PC-9 (cell line): ENCODE data around the gene CMC1. TPM values are rescaled to one million over a fixed set of nuclear protein-coding genes. Genes with fewer than 3 reads are reported as not detected.
A peak's percentile ranks its signal among the peaks of the same experiment; 100 is the strongest.

ENCODE experiments used
- BruUV-seq: library from RNA; stranded (reverse); fragments of 400-500 nt; replicated peaks from 2 replicates; lab custom pipeline; 2021; lab: Mats Ljungman, UMichigan
- CTCF ChIA-PET: fragments of 300-600 bp; sonication (Branson Sonifier 250); formaldehyde crosslinking; loops from one replicate; lab custom pipeline; 2022; ENCODE audit warnings: antibody characterized with exemption; lab: Charles Lee
- POLR2A ChIA-PET: fragments of 300-600 bp; sonication (Branson Sonifier 250); formaldehyde crosslinking; loops from one replicate; lab custom pipeline; 2022; ENCODE audit warnings: antibody characterized with exemption; ENCODE audit not compliant: unreplicated experiment; lab: Charles Lee
- DNase-seq, 2 experiments: peaks; one replicate each; pipeline versions ENCODE4 v3.0.0 to v3.0.0-alpha.2; 2015 to 2022; ENCODE audit warnings: mixed read lengths in 1 of 2
- H2AFZ ChIP-seq: fragments of 200-600 bp; sonication (generic); 2 replicates; pipeline ENCODE4 v1.8.1; 2017; ENCODE audit warnings: antibody characterized with exemption
- H3F3A ChIP-seq: fragments of 200-600 bp; sonication (generic); 2 replicates; pipeline ENCODE4 v1.8.1; 2017; ENCODE audit warnings: antibody characterized with exemption, mild to moderate bottlenecking, low read depth; ENCODE audit not compliant: insufficient read depth
- H3K27ac ChIP-seq: fragments of 200-600 bp; sonication (generic); 2 replicates; pipeline ENCODE4 v1.6.1; 2016; ENCODE audit warnings: mixed run types
- H3K27me3 ChIP-seq: fragments of 200-600 bp; sonication (generic); 2 replicates; pipeline ENCODE4 v1.6.1; 2016; ENCODE audit warnings: low read depth, mixed run types; ENCODE audit not compliant: insufficient read depth
- H3K36me3 ChIP-seq: fragments of 200-600 bp; sonication (generic); 2 replicates; pipeline ENCODE4 v1.6.1; 2016; ENCODE audit warnings: low read depth, mixed run types
- H3K4me1 ChIP-seq: fragments of 200-600 bp; sonication (generic); replicated peaks from 2 replicates; pipeline ENCODE4 v1.6.1; 2016; ENCODE audit warnings: mixed run types; ENCODE audit not compliant: insufficient read depth
- H3K4me2 ChIP-seq: fragments of 200-600 bp; sonication (generic); 2 replicates; pipeline ENCODE4 v1.6.1; 2017; ENCODE audit warnings: mixed run types
- H3K4me3 ChIP-seq: fragments of 200-600 bp; sonication (generic); 2 replicates; pipeline ENCODE4 v1.6.1; 2016; ENCODE audit warnings: mixed run types
- H3K79me2 ChIP-seq: fragments of 200-600 bp; sonication (generic); 2 replicates; pipeline ENCODE4 v1.6.1; 2017; ENCODE audit warnings: low read depth, mixed run types
- H3K9me2 ChIP-seq: fragments of 200-600 bp; sonication (generic); 2 replicates; pipeline ENCODE4 v1.8.1; 2017; ENCODE audit warnings: mild to moderate bottlenecking; ENCODE audit not compliant: insufficient read depth
- H3K9me3 ChIP-seq: fragments of 200-600 bp; sonication (generic); 2 replicates; pipeline ENCODE4 v1.8.1; 2016; ENCODE audit warnings: low read depth; ENCODE audit not compliant: insufficient read depth
- H4K20me1 ChIP-seq: fragments of 200-600 bp; sonication (generic); 2 replicates; pipeline ENCODE4 v1.8.1; 2017; ENCODE audit not compliant: insufficient read depth
- EZH2 ChIP-seq: fragments of 200-600 bp; sonication (generic); IDR thresholded peaks from 2 replicates; pipeline ENCODE4 v1.8.0; 2017; ENCODE audit warnings: antibody characterized with exemption, low read depth
- intact Hi-C: fragments of 100-400 bp; cut with micrococcal nuclease; formaldehyde crosslinking; loops from one replicate; pipeline ENCODE4 v1.10.0; 2022; ENCODE audit not compliant: unreplicated experiment
- total RNA-seq: library from RNA; stranded (reverse); gene quantifications from 2 replicates; pipeline ENCODE4 v1.2.3, GENCODE V29; 2021
- TF ChIP-seq, protein P1 (sequence below): fragments of 200-600 bp; sonication (generic); conservative IDR thresholded peaks from 2 replicates; pipeline ENCODE4 v1.6.1; 2017; ENCODE audit warnings: mixed run types, antibody characterized with exemption, mild to moderate bottlenecking, moderate library complexity

CMC1 gene
- total RNA-seq, 1 experiment from 2014 or later, result 33.8 TPM

DNA sequence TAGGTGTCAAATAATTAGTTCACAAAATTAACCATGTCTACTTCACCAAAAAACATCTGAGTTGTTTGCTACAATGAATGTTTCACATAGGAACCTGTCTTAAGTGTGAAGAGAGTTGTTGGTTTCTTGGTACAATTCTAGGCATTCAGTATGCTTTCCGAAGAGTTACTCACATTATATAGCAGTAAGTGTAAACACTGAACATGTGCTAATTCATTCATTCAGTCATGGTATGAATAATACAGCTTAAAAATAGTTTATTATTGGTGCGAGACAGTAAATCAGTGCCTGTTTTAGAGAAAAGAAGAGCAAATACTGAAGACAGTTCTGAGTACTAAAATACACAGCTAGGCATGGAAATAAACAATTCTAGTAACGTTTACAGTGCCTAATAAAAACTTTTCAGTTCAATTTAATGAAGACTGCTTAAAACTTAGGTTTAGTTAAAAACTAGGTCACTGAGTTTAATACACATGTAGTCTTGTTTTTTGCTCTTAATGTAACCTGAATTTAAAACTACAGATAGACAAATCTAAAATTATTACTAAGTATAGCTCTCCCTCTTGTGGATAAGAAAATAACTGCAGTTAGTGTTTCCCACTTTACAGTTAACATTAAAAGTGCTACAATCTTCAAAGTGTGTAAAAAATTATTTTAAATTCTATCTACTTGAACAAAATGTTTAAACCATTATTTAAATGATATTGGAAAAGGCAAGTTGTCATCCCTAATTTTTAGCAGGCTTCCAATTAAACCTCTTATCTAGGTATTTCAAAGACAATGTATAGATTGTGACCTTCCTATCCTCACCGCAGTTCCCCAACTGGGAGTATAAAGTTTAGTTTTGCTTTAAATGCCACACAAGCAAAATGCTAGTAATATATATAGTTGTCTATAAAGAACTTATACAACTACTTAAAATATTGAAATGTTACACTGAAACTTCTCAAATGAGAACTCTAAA lies 87.1 kb downstream of the CMC1 start:
- Histone ChIP-seq H3K9me3 (no peaks in the 10 kb centered on the region), H3K4me1 (no peaks in the 10 kb centered on the region), H3K27ac (no peak overlapping the region), H3K36me3 (peaks cover 5% of the 10 kb centered on the region; the same call in 1 of the 2 replicates), H2AFZ (no peak overlapping the region), H3K27me3 (no peaks in the 10 kb centered on the region), H4K20me1 (peaks cover 3% of the 10 kb centered on the region; the same call in 1 of the 2 replicates), H3K4me3 (no peak overlapping the region), H3F3A (no peaks in the 10 kb centered on the region), H3K4me2 (no peak overlapping the region), H3K79me2 (no peaks in the 10 kb centered on the region), H3K9me2 (no peaks in the 10 kb centered on the region)
- BruUV-seq, result no TSS peak
- TF ChIP-seq EZH2, result no peak
- TF ChIP-seq, protein P1, sequence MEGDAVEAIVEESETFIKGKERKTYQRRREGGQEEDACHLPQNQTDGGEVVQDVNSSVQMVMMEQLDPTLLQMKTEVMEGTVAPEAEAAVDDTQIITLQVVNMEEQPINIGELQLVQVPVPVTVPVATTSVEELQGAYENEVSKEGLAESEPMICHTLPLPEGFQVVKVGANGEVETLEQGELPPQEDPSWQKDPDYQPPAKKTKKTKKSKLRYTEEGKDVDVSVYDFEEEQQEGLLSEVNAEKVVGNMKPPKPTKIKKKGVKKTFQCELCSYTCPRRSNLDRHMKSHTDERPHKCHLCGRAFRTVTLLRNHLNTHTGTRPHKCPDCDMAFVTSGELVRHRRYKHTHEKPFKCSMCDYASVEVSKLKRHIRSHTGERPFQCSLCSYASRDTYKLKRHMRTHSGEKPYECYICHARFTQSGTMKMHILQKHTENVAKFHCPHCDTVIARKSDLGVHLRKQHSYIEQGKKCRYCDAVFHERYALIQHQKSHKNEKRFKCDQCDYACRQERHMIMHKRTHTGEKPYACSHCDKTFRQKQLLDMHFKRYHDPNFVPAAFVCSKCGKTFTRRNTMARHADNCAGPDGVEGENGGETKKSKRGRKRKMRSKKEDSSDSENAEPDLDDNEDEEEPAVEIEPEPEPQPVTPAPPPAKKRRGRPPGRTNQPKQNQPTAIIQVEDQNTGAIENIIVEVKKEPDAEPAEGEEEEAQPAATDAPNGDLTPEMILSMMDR, result peak; percentile 82
- CTCF ChIA-PET, result interaction anchor here (1.2 to 2.1 kb wide), 2 partner anchors 11 to 616 kb away, joined by 3 to 14 read pairs; no protein-coding TSS in a partner anchor
- intact Hi-C loops, result loop anchor here (2.0 kb wide), 1 partner anchor 616 kb away; no protein-coding TSS in a partner anchor
- POLR2A ChIA-PET, result no interaction called here
- DNase-seq, result no peak

DNA sequence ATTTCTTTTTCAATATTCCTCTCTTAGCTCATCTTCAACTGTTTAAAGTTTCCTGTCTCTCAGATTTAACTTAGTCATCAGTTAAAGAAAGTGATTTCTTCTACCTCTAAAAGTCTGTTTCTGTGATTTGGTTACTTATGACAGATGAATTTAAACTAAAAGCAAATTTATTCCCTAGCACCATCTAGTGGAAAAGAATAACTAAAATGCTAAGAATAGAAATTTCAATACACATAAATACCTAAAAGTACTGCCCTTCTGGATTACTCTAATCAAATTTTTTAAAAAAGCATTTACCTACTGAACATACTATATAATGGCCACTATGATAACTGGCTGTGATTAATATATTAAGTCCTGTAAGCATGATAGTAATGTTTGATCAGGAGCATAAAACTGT lies 93.1 kb downstream of the CMC1 start:
- peaks cover 4% of the 10 kb centered on the region; the same call in 1 of the 2 replicates for H3K36me3 ChIP-seq
- POLR2A ChIA-PET, result no interaction called here
- intact Hi-C loops, result no loop called here
- no peak overlapping the region for H2AFZ ChIP-seq
- H3K4me2 ChIP-seq, result no peak overlapping the region
- H3K4me1 ChIP-seq, result no peaks in the 10 kb centered on the region
- DNase-seq, result no peak
- H3K79me2 ChIP-seq, result no peaks in the 10 kb centered on the region
- H3K4me3 ChIP-seq, result no peak overlapping the region
- TF ChIP-seq, protein P1, result peak; percentile 44; the same call in 1 of the 2 replicates
- no peak for TF ChIP-seq EZH2
- no peak overlapping the region for H3K27ac ChIP-seq
- CTCF ChIA-PET, result no interaction called here
- no peaks in the 10 kb centered on the region for H3K9me2 ChIP-seq
- H3K27me3 ChIP-seq, result no peaks in the 10 kb centered on the region
- no TSS peak for BruUV-seq
- no peaks in the 10 kb centered on the region for H3F3A ChIP-seq
- peaks cover 3% of the 10 kb centered on the region; the same call in 1 of the 2 replicates for H4K20me1 ChIP-seq
- no peaks in the 10 kb centered on the region for H3K9me3 ChIP-seq

DNA sequence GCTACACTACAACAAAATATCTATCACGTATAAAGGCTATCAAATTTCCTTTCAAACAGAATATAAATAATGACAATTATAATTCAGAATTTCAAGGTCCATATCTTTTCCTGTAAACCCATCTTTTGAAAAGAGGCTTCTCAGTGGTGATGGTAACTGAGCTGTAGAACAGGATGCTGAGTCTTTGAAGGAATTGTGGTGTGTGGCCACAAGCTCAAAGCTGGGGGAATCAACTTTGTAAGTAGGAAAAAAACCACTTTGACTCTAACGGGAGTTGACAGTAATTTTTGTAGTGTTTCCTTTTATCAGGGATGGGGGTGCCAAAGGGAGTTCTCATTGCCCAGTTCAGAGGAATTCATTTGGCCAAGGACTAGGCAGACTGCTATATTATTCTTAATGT lies 93.8 kb downstream of the CMC1 start:
- H3K27me3 ChIP-seq, result no peaks in the 10 kb centered on the region
- H4K20me1 ChIP-seq, result peaks cover 3% of the 10 kb centered on the region; the same call in 1 of the 2 replicates
- no peaks in the 10 kb centered on the region for H3K79me2 ChIP-seq
- no peaks in the 10 kb centered on the region for H3K9me2 ChIP-seq
- no peaks in the 10 kb centered on the region for H3K9me3 ChIP-seq
- peaks cover 6% of the 10 kb centered on the region; the same call in 1 of the 2 replicates for H3K36me3 ChIP-seq
- no peak overlapping the region for H3K4me2 ChIP-seq
- DNase-seq, result no peak
- CTCF ChIA-PET, result interaction anchor here (0.8 kb wide), 1 partner anchor 623 kb away, joined by 3 read pairs; no protein-coding TSS in a partner anchor
- POLR2A ChIA-PET, result no interaction called here
- no peak overlapping the region for H2AFZ ChIP-seq
- H3K4me1 ChIP-seq, result no peaks in the 10 kb centered on the region
- H3F3A ChIP-seq, result no peaks in the 10 kb centered on the region
- no TSS peak for BruUV-seq
- H3K27ac ChIP-seq, result no peak overlapping the region
- no peak overlapping the region for H3K4me3 ChIP-seq
- intact Hi-C loops, result no loop called here
- TF ChIP-seq, protein P1, result no peak
- no peak for TF ChIP-seq EZH2
